Measurements from ENCODE around the gene SF3A2. TPM values are rescaled to one million over a fixed set of nuclear protein-coding genes. Genes with fewer than 3 reads are reported as not detected.

SF3A2 gene
- total and polyA plus RNA-seq, 4 donors: 2.2 to 32.0 (median 13.2) TPM

DNA sequence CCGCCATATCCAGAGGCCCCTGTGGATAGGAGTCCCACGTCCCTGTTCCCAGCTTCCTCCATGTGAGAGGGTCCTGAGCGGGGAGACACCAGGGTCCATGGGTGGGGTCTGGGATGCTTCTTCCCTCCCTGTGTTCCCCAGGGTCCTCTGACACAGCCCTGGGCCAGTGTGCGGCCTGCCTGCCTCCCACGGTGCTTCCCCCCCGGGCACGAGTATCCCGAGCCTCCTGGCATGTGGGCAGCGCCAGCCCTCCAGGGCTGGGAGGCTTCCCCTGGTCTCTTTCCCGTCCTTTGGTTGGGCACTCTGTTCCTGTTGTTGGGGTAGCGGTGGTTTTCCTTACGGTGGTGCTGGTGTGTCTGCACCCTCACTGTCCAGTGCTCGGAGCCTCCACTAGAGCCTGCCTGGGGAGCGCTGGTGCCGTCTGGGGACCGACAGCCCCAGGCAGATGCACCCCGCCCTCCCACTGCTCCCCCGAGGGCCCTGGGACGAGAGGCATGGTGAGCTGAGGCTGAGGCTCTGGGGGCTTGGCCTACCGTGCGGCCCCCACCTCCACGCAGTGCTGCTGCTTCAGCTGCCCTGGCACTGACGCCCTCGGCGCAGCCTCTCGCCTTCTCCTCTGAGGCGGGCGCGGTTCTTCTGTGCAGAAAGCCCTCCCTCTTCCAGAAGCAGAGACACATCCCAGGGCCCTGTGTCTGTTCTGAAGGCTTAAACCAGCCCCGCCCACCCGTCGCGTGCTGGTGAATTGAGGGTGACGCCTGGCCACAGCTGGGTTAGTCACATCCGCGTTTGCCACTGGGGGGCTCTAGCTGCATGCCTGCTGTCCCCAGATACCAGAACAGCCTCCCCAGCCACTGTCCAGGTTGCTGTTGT, 28.4 kb upstream of the SF3A2 start:
- Histone ChIP-seq H3K9me3 (ENCODE audit: control insufficient read depth in 4 of 4, low read length in 3 of 4) (no peaks in the 10 kb centered on the region), H3K27ac (ENCODE audit: low read depth in 1 of 2, low read length in 2 of 2) (no peak overlapping the region), H3K36me3 (ENCODE audit: control insufficient read depth in 4 of 4, insufficient read depth in 3 of 4, low read depth in 1 of 4, low read length in 3 of 4) (peaks cover 10 to 54% (median 16%) of the 10 kb centered on the region in 4 donors), H3K27me3 (ENCODE audit: control insufficient read depth in 4 of 4, insufficient read depth in 4 of 4, low read length in 3 of 4) (no peaks in the 10 kb centered on the region), H3K9ac (ENCODE audit: low read depth in 1 of 2, low read length in 2 of 2) (no peak overlapping the region), H3K4me1 (ENCODE audit: control insufficient read depth in 4 of 4, insufficient read depth in 4 of 4, low read length in 3 of 4) (peaks cover 0 to 1% (median 0%) of the 10 kb centered on the region in 4 donors), H3K4me3 (ENCODE audit: low read depth in 1 of 3, low read length in 3 of 3) (no peak overlapping the region)
- TF ChIP-seq RAD21 (IDR thresholded peaks at IDR 0.05) (peak in 1 of 2 donors; percentile 25), FOXA2 (IDR thresholded peaks at IDR 0.05) (no peak), HNF4A (conservative IDR thresholded peaks at IDR 0.05) (no peak), GABPA (IDR thresholded peaks at IDR 0.05 in 1 of 2, conservative IDR thresholded peaks at IDR 0.05 in 1 of 2) (no peak), TAF1 (conservative IDR thresholded peaks at IDR 0.05) (no peak)
- TF ChIP-seq, protein P1, sequence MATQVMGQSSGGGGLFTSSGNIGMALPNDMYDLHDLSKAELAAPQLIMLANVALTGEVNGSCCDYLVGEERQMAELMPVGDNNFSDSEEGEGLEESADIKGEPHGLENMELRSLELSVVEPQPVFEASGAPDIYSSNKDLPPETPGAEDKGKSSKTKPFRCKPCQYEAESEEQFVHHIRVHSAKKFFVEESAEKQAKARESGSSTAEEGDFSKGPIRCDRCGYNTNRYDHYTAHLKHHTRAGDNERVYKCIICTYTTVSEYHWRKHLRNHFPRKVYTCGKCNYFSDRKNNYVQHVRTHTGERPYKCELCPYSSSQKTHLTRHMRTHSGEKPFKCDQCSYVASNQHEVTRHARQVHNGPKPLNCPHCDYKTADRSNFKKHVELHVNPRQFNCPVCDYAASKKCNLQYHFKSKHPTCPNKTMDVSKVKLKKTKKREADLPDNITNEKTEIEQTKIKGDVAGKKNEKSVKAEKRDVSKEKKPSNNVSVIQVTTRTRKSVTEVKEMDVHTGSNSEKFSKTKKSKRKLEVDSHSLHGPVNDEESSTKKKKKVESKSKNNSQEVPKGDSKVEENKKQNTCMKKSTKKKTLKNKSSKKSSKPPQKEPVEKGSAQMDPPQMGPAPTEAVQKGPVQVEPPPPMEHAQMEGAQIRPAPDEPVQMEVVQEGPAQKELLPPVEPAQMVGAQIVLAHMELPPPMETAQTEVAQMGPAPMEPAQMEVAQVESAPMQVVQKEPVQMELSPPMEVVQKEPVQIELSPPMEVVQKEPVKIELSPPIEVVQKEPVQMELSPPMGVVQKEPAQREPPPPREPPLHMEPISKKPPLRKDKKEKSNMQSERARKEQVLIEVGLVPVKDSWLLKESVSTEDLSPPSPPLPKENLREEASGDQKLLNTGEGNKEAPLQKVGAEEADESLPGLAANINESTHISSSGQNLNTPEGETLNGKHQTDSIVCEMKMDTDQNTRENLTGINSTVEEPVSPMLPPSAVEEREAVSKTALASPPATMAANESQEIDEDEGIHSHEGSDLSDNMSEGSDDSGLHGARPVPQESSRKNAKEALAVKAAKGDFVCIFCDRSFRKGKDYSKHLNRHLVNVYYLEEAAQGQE (IDR thresholded peaks at IDR 0.05): no peak
- TF ChIP-seq, protein P2, sequence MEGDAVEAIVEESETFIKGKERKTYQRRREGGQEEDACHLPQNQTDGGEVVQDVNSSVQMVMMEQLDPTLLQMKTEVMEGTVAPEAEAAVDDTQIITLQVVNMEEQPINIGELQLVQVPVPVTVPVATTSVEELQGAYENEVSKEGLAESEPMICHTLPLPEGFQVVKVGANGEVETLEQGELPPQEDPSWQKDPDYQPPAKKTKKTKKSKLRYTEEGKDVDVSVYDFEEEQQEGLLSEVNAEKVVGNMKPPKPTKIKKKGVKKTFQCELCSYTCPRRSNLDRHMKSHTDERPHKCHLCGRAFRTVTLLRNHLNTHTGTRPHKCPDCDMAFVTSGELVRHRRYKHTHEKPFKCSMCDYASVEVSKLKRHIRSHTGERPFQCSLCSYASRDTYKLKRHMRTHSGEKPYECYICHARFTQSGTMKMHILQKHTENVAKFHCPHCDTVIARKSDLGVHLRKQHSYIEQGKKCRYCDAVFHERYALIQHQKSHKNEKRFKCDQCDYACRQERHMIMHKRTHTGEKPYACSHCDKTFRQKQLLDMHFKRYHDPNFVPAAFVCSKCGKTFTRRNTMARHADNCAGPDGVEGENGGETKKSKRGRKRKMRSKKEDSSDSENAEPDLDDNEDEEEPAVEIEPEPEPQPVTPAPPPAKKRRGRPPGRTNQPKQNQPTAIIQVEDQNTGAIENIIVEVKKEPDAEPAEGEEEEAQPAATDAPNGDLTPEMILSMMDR (IDR thresholded peaks at IDR 0.05; ENCODE audit: low read depth, low read length, missing input control): peak; percentile 10
- DNase-seq (ENCODE audit: low spot score): peak; percentile 63
- 82% methylated on average over 36 of the region's 36 CpGs for WGBS

DNA sequence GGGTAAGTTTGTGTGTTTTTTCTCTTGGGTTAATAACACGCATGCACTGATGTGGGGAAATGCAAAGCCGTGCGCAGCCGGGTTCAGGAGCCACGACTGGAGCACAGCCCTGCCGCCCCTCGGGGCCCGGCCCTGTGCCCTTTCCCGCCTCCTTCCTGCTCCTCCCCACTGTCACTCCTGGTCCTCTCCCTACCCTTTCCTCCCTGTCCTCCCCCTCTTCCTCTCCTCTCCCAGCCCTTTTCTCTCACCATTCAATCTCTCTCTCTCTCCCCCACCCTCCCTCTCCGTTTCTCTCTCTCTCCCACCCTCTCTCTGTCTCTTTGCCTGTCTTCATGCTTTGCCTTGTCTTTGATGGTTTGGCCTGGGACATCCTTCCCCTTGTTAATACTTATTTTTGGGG, 27.6 kb upstream of the SF3A2 start:
- Histone ChIP-seq H3K9me3 (ENCODE audit: control insufficient read depth in 4 of 4, low read length in 3 of 4) (no peaks in the 10 kb centered on the region), H3K4me1 (ENCODE audit: control insufficient read depth in 4 of 4, insufficient read depth in 4 of 4, low read length in 3 of 4) (peaks cover 0 to 1% (median 0%) of the 10 kb centered on the region in 4 donors), H3K4me3 (ENCODE audit: low read depth in 1 of 3, low read length in 3 of 3) (no peak overlapping the region), H3K36me3 (ENCODE audit: control insufficient read depth in 4 of 4, insufficient read depth in 3 of 4, low read depth in 1 of 4, low read length in 3 of 4) (peaks cover 10 to 54% (median 17%) of the 10 kb centered on the region in 4 donors), H3K27me3 (ENCODE audit: control insufficient read depth in 4 of 4, insufficient read depth in 4 of 4, low read length in 3 of 4) (no peaks in the 10 kb centered on the region), H3K9ac (ENCODE audit: low read depth in 1 of 2, low read length in 2 of 2) (no peak overlapping the region), H3K27ac (ENCODE audit: low read depth in 1 of 2, low read length in 2 of 2) (no peak overlapping the region)
- 81% methylated on average over 10 of the region's 10 CpGs for WGBS
- no peak for DNase-seq (ENCODE audit: low spot score)
- TF ChIP-seq, protein P2 (IDR thresholded peaks at IDR 0.05; ENCODE audit: low read depth, low read length, missing input control): no peak
- TF ChIP-seq FOXA1 (IDR thresholded peaks at IDR 0.05): no peak
- no peak for TF ChIP-seq YY1 (IDR thresholded peaks at IDR 0.05)
- no peak for TF ChIP-seq FOXA2 (IDR thresholded peaks at IDR 0.05)
- TF ChIP-seq TAF1 (conservative IDR thresholded peaks at IDR 0.05): no peak
- TF ChIP-seq HNF4G (IDR thresholded peaks at IDR 0.05): no peak
- TF ChIP-seq, protein P1 (IDR thresholded peaks at IDR 0.05): no peak
- TF ChIP-seq ZBTB33 (IDR thresholded peaks at IDR 0.05): no peak
- no peak for TF ChIP-seq JUND (IDR thresholded peaks at IDR 0.05)
- no peak for TF ChIP-seq GABPA (IDR thresholded peaks at IDR 0.05 in 1 of 2, conservative IDR thresholded peaks at IDR 0.05 in 1 of 2)
- no peak for TF ChIP-seq SP1 (IDR thresholded peaks at IDR 0.05)
- no peak for TF ChIP-seq NR2F2 (IDR thresholded peaks at IDR 0.05)
- TF ChIP-seq HNF4A (conservative IDR thresholded peaks at IDR 0.05): no peak
- TF ChIP-seq ATF3 (IDR thresholded peaks at IDR 0.05): no peak
- no peak for TF ChIP-seq RAD21 (IDR thresholded peaks at IDR 0.05)
- TF ChIP-seq, protein P3, sequence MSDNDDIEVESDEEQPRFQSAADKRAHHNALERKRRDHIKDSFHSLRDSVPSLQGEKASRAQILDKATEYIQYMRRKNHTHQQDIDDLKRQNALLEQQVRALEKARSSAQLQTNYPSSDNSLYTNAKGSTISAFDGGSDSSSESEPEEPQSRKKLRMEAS (IDR thresholded peaks at IDR 0.05): no peak
